Stimulated activated CD4-positive, alpha-beta T cell treated with anti-CD3 and anti-CD28 coated beads, Interleukin-4, amount 100 ng/mL, for 1 hour (primary cell): ENCODE data around the gene SPRED1.
A peak's percentile ranks its signal among the peaks of the same experiment; 100 is the strongest.

Experiments
- DNase-seq: peaks from one replicate; pipeline ENCODE4 v3.0.0-alpha.2; 2020

The SPRED1 gene

GRCh38 chr15:38285456-38285855, 32.8 kb downstream of the SPRED1 start:
- DNase-seq = no peak

DNA sequence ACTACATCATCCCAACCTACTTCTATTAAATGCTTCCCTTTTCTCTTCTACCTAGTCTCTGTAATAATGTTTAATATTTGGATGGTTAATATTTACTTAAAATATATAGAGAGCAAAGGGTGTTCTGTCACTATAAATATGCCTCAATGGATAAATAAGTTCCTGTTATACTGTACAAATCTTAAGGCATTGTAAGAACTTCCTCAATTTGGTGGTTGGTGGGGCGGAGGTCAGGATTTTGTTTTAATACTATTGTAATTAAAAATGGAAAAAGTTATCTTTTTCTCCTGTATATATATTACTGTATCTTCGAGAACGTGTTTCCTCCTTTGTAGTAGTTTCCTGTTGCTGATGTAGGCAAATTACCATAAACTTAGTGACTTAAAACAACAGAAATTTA, 41.5 kb downstream of the SPRED1 start:
- DNase-seq = no peak

- no peak for DNase-seq
Measured at GRCh38 chr15:38297623-38298388, 45.2 kb downstream of the SPRED1 start.

GRCh38 chr15:38299216-38299615, 46.6 kb downstream of the SPRED1 start:
- no peak for DNase-seq

DNA sequence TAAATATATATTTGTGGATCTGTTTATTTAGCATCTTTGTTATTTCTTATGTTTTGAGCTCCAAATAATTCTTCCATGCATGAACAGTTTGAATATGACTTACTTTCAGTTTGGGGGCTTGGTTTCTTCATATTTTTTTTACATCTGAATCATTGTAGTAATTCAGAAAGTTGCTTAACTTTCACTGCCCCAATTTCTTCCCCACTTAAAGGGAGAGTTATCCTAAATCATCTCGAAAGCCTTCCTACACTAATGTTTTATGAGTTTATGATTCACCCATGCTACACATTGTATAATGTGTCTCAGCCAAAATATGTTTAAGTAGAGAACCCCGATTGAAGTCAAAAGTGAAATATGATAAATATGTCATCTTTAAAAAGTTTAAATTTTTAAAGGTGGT, 47.8 kb downstream of the SPRED1 start:
- DNase-seq = no peak

GRCh38 chr15:38304481-38304880, 51.8 kb downstream of the SPRED1 start:
- no peak for DNase-seq

DNA sequence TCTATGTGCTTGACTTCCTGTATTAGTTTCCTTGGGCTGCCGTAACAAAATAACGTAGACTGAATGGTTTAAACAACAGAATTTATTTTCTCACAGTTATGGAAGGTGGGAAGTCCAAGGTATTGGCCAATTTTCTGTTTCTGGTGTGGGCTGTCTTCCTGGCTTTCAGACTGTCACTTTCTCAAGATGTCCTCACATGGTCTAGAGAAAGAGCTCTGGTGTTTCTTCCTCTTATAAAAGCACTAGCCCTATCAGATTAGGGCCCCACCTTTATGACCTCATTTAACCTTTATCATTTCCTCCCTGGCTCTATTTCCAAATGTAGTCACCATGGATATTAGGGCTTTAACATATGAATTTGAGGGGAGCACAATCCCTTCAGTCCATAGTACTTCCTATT, 54.6 kb downstream of the SPRED1 start:
- no peak for DNase-seq

- DNase-seq = no peak
Measured at GRCh38 chr15:38307861-38308641, 55.4 kb downstream of the SPRED1 start.

GRCh38 chr15:38308797-38309196, 56.2 kb downstream of the SPRED1 start:
- DNase-seq = no peak

- no peak for DNase-seq
Measured at GRCh38 chr15:38312190-38312589, 59.6 kb downstream of the SPRED1 start.

DNA sequence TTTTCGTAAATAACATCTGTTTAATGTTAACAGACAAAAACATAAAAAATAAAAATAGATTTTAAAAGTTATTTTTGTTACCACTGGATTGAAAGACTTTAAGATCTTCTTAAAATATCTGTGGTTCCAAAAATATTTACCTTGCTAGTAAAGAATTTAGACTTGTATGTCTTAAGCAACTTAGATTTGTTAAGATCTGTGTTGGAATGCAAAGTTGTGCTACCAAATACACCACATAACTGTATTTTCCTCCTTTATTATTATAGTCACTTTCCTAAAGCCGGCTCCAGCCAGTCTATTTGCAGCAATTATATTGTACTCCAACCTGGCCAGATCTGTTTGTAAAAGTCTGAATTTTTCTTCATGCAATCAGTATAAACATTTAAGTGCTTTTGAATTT, 63.7 kb downstream of the SPRED1 start:
- no peak for DNase-seq

- no peak for DNase-seq
Measured at GRCh38 chr15:38320181-38320580, 67.5 kb downstream of the SPRED1 start.

DNA sequence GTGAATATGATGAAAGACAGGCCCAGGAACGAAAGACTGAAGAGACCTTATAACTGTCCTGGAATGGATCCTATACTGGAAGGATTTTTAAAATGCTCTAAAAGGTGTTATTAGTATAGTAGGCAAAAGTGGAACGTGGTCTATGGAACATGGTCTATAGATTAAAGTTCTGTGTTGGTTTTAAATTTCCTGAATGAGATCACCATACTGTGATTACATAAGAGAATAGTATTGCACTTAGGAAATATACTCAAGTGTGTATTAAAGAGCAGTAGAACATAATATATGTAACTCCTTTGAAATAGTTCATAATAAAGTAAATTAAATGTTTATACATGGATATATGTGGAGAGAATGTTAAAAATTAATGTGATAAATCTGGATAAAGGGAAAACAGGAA, 68.2 kb downstream of the SPRED1 start:
- no peak for DNase-seq

GRCh38 chr15:38323895-38324294, 71.3 kb downstream of the SPRED1 start:
- DNase-seq = no peak

DNA sequence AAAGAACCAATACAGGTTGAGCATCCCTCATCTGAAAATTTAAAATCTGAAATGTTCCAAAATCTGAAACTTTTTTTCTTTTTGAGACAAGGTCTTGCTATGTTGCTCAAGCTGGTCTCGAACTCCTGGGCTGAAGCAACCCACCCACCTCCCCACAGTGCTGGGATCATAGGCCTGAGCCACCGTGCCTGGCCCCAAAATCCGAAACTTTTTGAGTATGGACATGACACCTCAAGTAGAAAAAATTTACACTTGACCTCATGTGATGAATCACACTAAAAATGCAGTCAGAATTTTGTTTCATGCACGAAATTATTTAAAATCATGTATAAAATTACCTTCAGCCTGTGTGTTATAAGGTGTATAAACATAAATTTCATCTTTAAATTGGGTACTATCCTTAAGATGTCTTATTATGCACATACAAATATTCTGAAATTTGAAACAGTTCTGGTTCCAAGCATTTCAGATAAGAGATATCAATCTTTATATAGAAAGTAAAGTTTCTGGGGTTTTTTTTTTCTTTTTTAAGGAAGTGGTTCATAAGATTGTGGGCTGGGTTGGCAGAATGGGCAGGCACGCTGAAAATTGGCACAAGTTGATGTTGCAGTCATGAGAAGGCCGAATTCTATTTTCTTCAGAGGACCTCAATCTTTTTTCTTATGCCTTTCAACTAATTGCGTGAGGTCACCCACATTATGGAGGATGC, 72.5 kb downstream of the SPRED1 start:
- DNase-seq = no peak

DNA sequence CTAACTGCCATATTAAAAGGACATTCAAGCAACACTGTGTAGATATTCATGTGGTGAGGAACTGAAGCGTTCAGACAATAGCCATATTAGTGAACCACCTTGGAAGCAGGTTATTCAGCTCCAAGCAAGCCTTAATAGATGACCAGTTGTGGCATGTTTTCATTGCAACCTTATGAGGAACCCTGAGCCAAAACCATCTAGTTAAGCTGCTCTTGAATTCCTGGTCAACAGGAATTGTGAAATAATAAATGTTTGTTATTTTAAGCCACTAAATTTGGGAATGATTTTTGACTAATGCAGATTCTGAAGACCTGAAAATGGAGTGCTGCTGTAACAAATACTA, 73.0 kb downstream of the SPRED1 start:
- DNase-seq = no peak

- no peak for DNase-seq
Measured at GRCh38 chr15:38332711-38333110, 80.1 kb downstream of the SPRED1 start.

- no peak for DNase-seq
Measured at GRCh38 chr15:38335116-38335515, 82.5 kb downstream of the SPRED1 start.

DNA sequence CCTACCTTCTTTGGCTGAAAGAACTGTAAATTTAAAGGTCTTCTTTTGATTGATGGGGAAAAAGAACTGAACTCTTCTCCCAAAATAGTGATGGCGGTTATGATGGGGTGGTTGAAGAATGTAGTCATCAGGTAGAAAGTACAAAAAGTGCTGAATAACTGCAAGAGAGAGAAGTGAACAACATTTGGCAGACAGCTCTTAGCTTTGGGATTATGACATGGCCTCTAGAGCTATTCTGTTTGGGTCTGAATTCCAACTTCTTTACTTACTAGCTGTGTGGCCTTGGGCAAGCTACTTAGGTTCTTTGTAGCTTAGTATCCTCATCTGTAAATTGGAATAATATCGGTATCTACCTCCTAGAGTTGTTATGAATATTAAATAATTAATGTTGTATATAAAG, 91.7 kb downstream of the SPRED1 start:
- no peak for DNase-seq

DNA sequence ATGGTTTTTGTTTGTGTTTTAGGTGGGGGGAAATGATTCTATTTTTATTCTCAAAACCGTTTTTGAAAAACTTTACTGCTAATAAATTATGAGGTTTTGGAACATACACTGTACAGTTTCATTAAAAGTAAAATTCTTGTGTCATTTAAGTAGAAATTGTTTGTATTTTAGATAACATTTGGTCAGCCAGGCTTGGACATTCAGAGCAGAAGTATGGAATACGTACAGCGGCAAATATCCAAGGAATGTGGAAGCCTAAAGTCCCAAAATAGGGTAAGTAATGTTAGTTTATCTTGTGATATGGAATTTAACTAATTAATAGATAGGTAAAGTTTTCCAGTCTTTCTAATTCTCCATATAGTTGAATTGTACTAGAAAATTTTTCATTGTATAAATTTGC, 96.6 kb downstream of the SPRED1 start:
- no peak for DNase-seq

DNA sequence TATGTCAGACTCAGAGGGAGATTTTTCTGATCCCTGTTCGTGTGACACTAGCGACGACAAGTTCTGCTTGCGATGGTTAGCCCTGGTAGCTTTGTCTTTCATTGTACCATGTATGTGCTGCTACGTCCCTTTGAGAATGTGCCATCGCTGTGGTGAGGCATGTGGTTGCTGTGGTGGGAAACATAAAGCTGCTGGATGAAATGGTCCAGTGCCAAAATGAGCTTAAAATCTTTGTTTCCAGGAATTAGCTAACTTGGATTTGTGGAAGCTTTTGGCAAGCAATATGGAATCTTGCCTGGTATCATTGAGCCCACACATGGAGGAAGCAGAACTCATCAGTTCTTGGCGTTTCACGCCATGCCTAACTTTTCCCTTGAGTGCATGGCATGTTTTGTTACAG, 98.8 kb downstream of the SPRED1 start:
- no peak for DNase-seq

- DNase-seq = peak; percentile 46
Measured at GRCh38 chr15:38354315-38354929, 101.8 kb downstream of the SPRED1 start.

- DNase-seq = no peak
Measured at GRCh38 chr15:38362355-38362754, 109.7 kb downstream of the SPRED1 start.

DNA sequence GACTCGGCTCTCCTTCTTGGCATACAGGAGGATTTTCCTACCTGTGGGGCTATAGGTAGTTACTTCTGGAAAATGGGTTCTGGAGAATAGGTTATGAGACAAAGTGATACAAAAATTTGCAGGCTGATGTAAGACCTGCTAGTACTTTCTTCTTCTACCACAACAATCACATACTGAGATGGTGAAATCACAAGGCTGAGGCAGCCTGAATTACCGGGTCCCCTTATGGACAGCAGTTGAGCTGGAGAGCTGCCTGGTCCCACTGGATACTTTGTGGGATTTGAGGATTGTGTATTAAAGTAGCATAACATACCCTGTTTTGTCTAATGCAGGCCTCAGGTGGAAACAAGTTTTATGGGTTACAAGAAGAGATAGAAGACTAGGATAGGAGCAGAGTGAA, 114.8 kb downstream of the SPRED1 start:
- DNase-seq = no peak
